Measurements from ENCODE around the gene CRACR2B.
A peak's percentile ranks its signal among the peaks of the same experiment; 100 is the strongest.

Gene CRACR2B

GRCh38 chr11:850775-851763 is 23.4 kb downstream of the CRACR2B start:
- Histone ChIP-seq H3K27me3 (peaks cover 0 to 18% (median 0%) of the 10 kb centered on the region in 11 experiments; a peak in 10 of 22 replicates), H4K20me1 (peaks cover 58 to 99% (median 75%) of the 10 kb centered on the region in 11 experiments), H3K4me1 (peaks cover 25 to 86% (median 66%) of the 10 kb centered on the region in 10 experiments), H3K9me3 (replicated peaks in 1 of 11) (no peaks in the 10 kb centered on the region), H3K4me2 (peak overlapping the region in 9 of 11 experiments; percentile 24 to 99 (median 97); a peak in 13 of 22 replicates), H3K36me3 (peaks cover 0 to 43% (median 0%) of the 10 kb centered on the region in 11 experiments; a peak in 4 of 22 replicates), H3K9ac (no peak overlapping the region), H3K4me3 (no peak overlapping the region; a peak in 1 of 20 replicates), H3K27ac (no peak overlapping the region)
- no peak for TF ChIP-seq Cebpa-rat (IDR thresholded peaks at IDR 0.05)

- H4K20me1 ChIP-seq = peaks cover 51 to 100% (median 79%) of the 10 kb centered on the region in 11 experiments
- peaks cover 16 to 89% (median 69%) of the 10 kb centered on the region in 10 experiments for H3K4me1 ChIP-seq
- peaks cover 0 to 49% (median 0%) of the 10 kb centered on the region in 11 experiments; a peak in 4 of 22 replicates for H3K36me3 ChIP-seq
These were observed 25.0 kb downstream of the CRACR2B start for GRCh38 chr11:852762-853161.

GRCh38 chr11:853682-854448 is 26.1 kb downstream of the CRACR2B start:
- peaks cover 0 to 13% (median 0%) of the 10 kb centered on the region in 11 experiments; a peak in 8 of 22 replicates for H3K27me3 ChIP-seq
- no peaks in the 10 kb centered on the region for H3K9me3 ChIP-seq (replicated peaks in 1 of 11)
- peak overlapping the region in 7 of 11 experiments; percentile 4 to 54 (median 47); a peak in 12 of 22 replicates for H3K4me2 ChIP-seq
- H3K4me3 ChIP-seq = no peak overlapping the region
- peaks cover 0 to 55% (median 0%) of the 10 kb centered on the region in 11 experiments; a peak in 4 of 22 replicates for H3K36me3 ChIP-seq
- H3K27ac ChIP-seq = no peak overlapping the region
- H4K20me1 ChIP-seq = peaks cover 42 to 100% (median 75%) of the 10 kb centered on the region in 11 experiments
- peaks cover 8 to 83% (median 59%) of the 10 kb centered on the region in 10 experiments for H3K4me1 ChIP-seq
- H3K9ac ChIP-seq = peak overlapping the region in 3 of 11 experiments; percentile 28 to 50 (median 32); a peak in 4 of 22 replicates
- no peak for TF ChIP-seq Cebpa-rat (IDR thresholded peaks at IDR 0.05)

More at GRCh38 chr11:852762-853161, 25.0 kb downstream of the CRACR2B start:
- no peaks in the 10 kb centered on the region for H3K9me3 ChIP-seq (replicated peaks in 1 of 11)
- H3K4me3 ChIP-seq = no peak overlapping the region
- H3K4me2 ChIP-seq = peak overlapping the region in 6 of 11 experiments; percentile 32 to 54 (median 50); a peak in 7 of 22 replicates
- H3K9ac ChIP-seq = peak overlapping the region in 2 of 11 experiments; percentile 8 to 26; a peak in 4 of 22 replicates
- H3K27me3 ChIP-seq = peaks cover 0 to 18% (median 0%) of the 10 kb centered on the region in 11 experiments; a peak in 10 of 22 replicates
- no peak overlapping the region for H3K27ac ChIP-seq
- TF ChIP-seq Cebpa-rat (IDR thresholded peaks at IDR 0.05) = no peak

- Histone ChIP-seq H3K4me2 (peak overlapping the region in 4 of 11 experiments; percentile 16 to 54 (median 54); a peak in 4 of 22 replicates), H3K9ac (peak overlapping the region in 3 of 11 experiments; percentile 28 to 32 (median 29); a peak in 4 of 22 replicates), H3K27me3 (peaks cover 0 to 6% (median 0%) of the 10 kb centered on the region in 11 experiments; a peak in 7 of 22 replicates), H3K9me3 (replicated peaks in 1 of 11) (no peaks in the 10 kb centered on the region), H3K36me3 (peaks cover 0 to 56% (median 0%) of the 10 kb centered on the region in 11 experiments; a peak in 4 of 22 replicates), H4K20me1 (peaks cover 36 to 100% (median 77%) of the 10 kb centered on the region in 11 experiments), H3K27ac (no peak overlapping the region), H3K4me1 (peaks cover 12 to 87% (median 62%) of the 10 kb centered on the region in 10 experiments; a peak in 19 of 20 replicates), H3K4me3 (no peak overlapping the region)
- no peak for TF ChIP-seq Cebpa-rat (IDR thresholded peaks at IDR 0.05)
These were observed 27.0 kb downstream of the CRACR2B start for GRCh38 chr11:854601-855329.

GRCh38 chr11:855330-855674 is 27.6 kb downstream of the CRACR2B start:
- Histone ChIP-seq H3K4me2 (no peak overlapping the region), H3K4me3 (no peak overlapping the region), H3K27ac (no peak overlapping the region), H3K27me3 (peaks cover 0 to under 1% (median 0%) of the 10 kb centered on the region in 11 experiments; a peak in 2 of 22 replicates), H4K20me1 (peaks cover 34 to 100% (median 77%) of the 10 kb centered on the region in 11 experiments), H3K4me1 (peaks cover 13 to 88% (median 64%) of the 10 kb centered on the region in 10 experiments; a peak in 19 of 20 replicates), H3K36me3 (peaks cover 0 to 56% (median 0%) of the 10 kb centered on the region in 11 experiments; a peak in 4 of 22 replicates), H3K9me3 (replicated peaks in 1 of 11) (no peaks in the 10 kb centered on the region), H3K9ac (0 out of 22 replicates have a peak overlapping the region, but pooled peaks of 1 of the 11 experiments have one; percentile 29)
- no peak for TF ChIP-seq Cebpa-rat (IDR thresholded peaks at IDR 0.05)

- no peaks in the 10 kb centered on the region for H3K27me3 ChIP-seq
- peaks cover 30 to 100% (median 77%) of the 10 kb centered on the region in 11 experiments for H4K20me1 ChIP-seq
- no peaks in the 10 kb centered on the region for H3K9me3 ChIP-seq (replicated peaks in 1 of 11)
- no peak overlapping the region for H3K27ac ChIP-seq
- H3K4me3 ChIP-seq = no peak overlapping the region
- H3K4me2 ChIP-seq = peak overlapping the region in 1 of 11 experiments; percentile 57; a peak in 3 of 22 replicates
- H3K36me3 ChIP-seq = peaks cover 0 to 56% (median 0%) of the 10 kb centered on the region in 11 experiments; a peak in 4 of 22 replicates
- TF ChIP-seq Cebpa-rat (IDR thresholded peaks at IDR 0.05) = no peak
- peaks cover 13 to 88% (median 62%) of the 10 kb centered on the region in 10 experiments; a peak in 19 of 20 replicates for H3K4me1 ChIP-seq
- H3K9ac ChIP-seq = no peak overlapping the region
These were observed 28.1 kb downstream of the CRACR2B start for GRCh38 chr11:855796-856195.

- Histone ChIP-seq H3K27me3 (no peaks in the 10 kb centered on the region), H3K9me3 (replicated peaks in 1 of 11) (no peaks in the 10 kb centered on the region), H3K4me2 (peak overlapping the region in 8 of 11 experiments; percentile 2 to 57 (median 46); a peak in 9 of 22 replicates), H3K27ac (no peak overlapping the region), H3K4me1 (peaks cover 13 to 86% (median 60%) of the 10 kb centered on the region in 10 experiments; a peak in 19 of 20 replicates), H3K36me3 (peaks cover 0 to 54% (median 0%) of the 10 kb centered on the region in 11 experiments; a peak in 4 of 22 replicates), H4K20me1 (peaks cover 24 to 100% (median 77%) of the 10 kb centered on the region in 11 experiments; a peak in 21 of 22 replicates), H3K4me3 (no peak overlapping the region), H3K9ac (peak overlapping the region in 1 of 11 experiments; percentile 37; a peak in 1 of 22 replicates)
- no peak for TF ChIP-seq Cebpa-rat (IDR thresholded peaks at IDR 0.05)
These were observed 28.7 kb downstream of the CRACR2B start for GRCh38 chr11:856397-856796.

Measured in BLaER1 treated with 17β-estradiol and CSF1 and Interleukin-3, amounts not matched to agents 10 nM and 100 nM (cell line).